Prostate gland (tissue), 2 donors: ENCODE measurements around the gene ELOVL5.

Experiments
- POLR2A ChIP-seq: fragments of 450-650 bp; IDR thresholded peaks from one replicate; pipeline ENCODE4 v1.6.1; 2016; ENCODE audit warnings: antibody characterized with exemption, mild to moderate bottlenecking
- TF ChIP-seq, protein P1 (sequence below), 4 experiments: fragments of 200-600 bp in 2 of 4; fragments of 450-650 bp in 2 of 4; sonication (generic) in 2 of 4; IDR thresholded peaks; 1 replicate in 3 of 4; 2 replicates in 1 of 4; pipeline ENCODE4 v1.5.1; 2016 to 2019; ENCODE audit warnings: antibody characterized with exemption in 4 of 4, mild to moderate bottlenecking in 2 of 4, moderate library complexity in 2 of 4

DNA sequence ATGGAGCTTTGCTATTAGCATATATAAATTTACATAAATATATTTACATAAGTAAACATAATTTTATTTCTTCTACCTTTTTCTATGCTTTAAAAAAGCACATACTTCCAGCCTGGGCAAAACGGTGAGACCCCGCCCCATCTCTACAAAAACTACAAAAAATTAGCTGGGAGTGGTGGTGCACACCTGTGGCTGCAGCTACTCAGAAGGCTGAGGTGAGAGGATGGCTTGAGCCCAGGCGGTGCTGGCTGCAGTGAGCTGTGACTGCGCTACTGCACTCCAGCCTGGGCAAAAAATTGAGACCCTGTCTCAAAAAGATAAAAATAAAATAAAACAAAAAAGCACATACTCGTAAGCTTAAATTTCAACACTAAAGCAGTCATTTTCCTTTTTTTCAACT, 30.3 kb downstream of the ELOVL5 start:
- TF ChIP-seq, protein P1, sequence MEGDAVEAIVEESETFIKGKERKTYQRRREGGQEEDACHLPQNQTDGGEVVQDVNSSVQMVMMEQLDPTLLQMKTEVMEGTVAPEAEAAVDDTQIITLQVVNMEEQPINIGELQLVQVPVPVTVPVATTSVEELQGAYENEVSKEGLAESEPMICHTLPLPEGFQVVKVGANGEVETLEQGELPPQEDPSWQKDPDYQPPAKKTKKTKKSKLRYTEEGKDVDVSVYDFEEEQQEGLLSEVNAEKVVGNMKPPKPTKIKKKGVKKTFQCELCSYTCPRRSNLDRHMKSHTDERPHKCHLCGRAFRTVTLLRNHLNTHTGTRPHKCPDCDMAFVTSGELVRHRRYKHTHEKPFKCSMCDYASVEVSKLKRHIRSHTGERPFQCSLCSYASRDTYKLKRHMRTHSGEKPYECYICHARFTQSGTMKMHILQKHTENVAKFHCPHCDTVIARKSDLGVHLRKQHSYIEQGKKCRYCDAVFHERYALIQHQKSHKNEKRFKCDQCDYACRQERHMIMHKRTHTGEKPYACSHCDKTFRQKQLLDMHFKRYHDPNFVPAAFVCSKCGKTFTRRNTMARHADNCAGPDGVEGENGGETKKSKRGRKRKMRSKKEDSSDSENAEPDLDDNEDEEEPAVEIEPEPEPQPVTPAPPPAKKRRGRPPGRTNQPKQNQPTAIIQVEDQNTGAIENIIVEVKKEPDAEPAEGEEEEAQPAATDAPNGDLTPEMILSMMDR (IDR thresholded peaks at IDR 0.05) = no peak
- no peak for TF ChIP-seq POLR2A
